ENCODE data around the gene OR2AK2. TPM values are rescaled to one million over a fixed set of nuclear protein-coding genes. Genes with fewer than 3 reads are reported as not detected.
A peak's percentile ranks its signal among the peaks of the same experiment; 100 is the strongest.

Gene OR2AK2
- total and polyA plus RNA-seq, 9 of the 15 experiments (the other 6 are each of a cell fraction or from before 2014, with no cell fraction given): 0.10 TPM; not detected in 8

DNA sequence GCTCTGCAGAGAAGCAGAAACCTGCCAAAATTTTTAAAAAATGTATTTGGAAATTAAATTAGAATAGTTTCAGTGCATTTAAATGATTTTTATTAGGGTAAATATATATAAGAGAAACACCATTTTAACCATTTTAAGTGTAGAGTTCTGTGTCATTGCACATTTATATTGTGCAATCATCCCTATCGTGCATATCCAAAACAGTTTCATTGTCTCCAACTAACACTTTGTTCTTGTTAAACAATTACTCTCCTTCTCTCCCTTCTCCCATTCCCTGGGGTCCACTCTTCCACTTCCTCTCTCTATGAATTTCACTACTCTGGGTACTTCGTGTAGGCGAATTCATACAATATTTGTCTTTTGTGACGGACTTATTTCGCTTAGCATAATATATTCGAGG lies 22.4 kb upstream of the OR2AK2 start:
- no peak overlapping the region for H3K4me2 ChIP-seq (ENCODE audit: insufficient read depth, low read length)
- no peak overlapping the region for H3K9ac ChIP-seq (ENCODE audit: insufficient read depth in 1 of 2, low read depth in 2 of 2, low read length in 2 of 2)
- H3K36me3 ChIP-seq (ENCODE audit: control insufficient read depth, insufficient read depth, low read length): no peaks in the 10 kb centered on the region
- CTCF ChIA-PET (ENCODE audit: low intra/inter-chr PET ratio): no interaction called here
- in situ Hi-C loops (cut with MboI): no loop called here
- ATAC-seq (no peak), DNase-seq (ENCODE audit: extremely low read depth in 1 of 4, low spot score in 3 of 4) (no peak), FAIRE-seq (no peak)
- intact Hi-C loops (cut with micrococcal nuclease): no loop called here
- no peaks in the 10 kb centered on the region for H3K9me3 ChIP-seq (replicated peaks; ENCODE audit: control insufficient read depth, insufficient read depth, low read depth, low read length)
- BruUV-seq (replicated peaks): no TSS peak
- no peaks in the 10 kb centered on the region for H4K20me1 ChIP-seq (replicated peaks; ENCODE audit: control insufficient read depth, insufficient read depth, low read length)
- H3K27me3 ChIP-seq (ENCODE audit: control insufficient read depth in 2 of 2, insufficient read depth in 2 of 2, low read length in 2 of 2): no peaks in the 10 kb centered on the region
- WGBS (ENCODE audit: insufficient coverage, low coverage, missing lambda C conversion rate): under 1% methylated on average over 6 of the region's 6 CpGs
- no peak overlapping the region for H3K27ac ChIP-seq (ENCODE audit: extremely low read depth, low read depth, low read length)
- H3K79me2 ChIP-seq (ENCODE audit: control insufficient read depth, insufficient read depth, low read length): no peaks in the 10 kb centered on the region
- no peak overlapping the region for H2AFZ ChIP-seq (ENCODE audit: low read depth, low read length)
- TF ChIP-seq DNMT1 (IDR thresholded peaks at IDR 0.05): no peak
- peak; percentile 53; the same call in 1 of the 2 replicates for TF ChIP-seq CEBPB (tag; IDR thresholded peaks at IDR 0.05)
- TF ChIP-seq CEBPG (CRISPR knock-in tag; IDR thresholded peaks at IDR 0.05): no peak
- peak; percentile 20 to 63; a peak in 3 of 4 replicates for TF ChIP-seq CEBPG (tag; conservative IDR thresholded peaks at IDR 0.05 in 1 of 2, IDR thresholded peaks at IDR 0.05 in 1 of 2)
- no peak overlapping the region for H3K4me3 ChIP-seq
- POLR2A ChIA-PET: no interaction called here
- no peaks in the 10 kb centered on the region; a peak in 1 of 5 replicates for H3K4me1 ChIP-seq (replicated peaks in 1 of 2; ENCODE audit: control insufficient read depth in 2 of 2, insufficient read depth in 2 of 2, low read length in 2 of 2)
- H3K9me1 ChIP-seq (ENCODE audit: control insufficient read depth, insufficient read depth, low read length): no peaks in the 10 kb centered on the region

DNA sequence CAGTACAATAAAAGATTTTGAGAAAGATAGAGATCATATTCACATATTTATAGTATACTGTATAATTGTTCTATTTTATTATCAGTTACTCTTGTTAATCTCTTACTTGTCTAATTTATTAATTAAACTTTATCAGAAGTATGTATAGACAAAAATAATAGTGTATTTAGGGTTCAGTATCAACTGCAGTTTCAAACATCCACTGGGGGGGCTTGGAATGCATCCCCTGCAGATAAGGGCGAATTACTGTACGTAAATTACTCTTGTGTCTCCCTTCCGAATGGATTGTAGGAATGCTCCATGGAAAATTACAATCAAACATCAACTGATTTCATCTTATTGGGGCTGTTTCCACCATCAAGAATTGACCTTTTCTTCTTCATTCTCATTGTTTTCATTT lies 16.5 kb upstream of the OR2AK2 start, which contains the start of gene OR2L8:
Gene OR2L8 (plus strand): TSS at position 301 of the 400 bp plus-strand sequence. CDS start 0 bp downstream, at position 301.
- no peaks in the 10 kb centered on the region for H3K9me3 ChIP-seq (replicated peaks; ENCODE audit: control insufficient read depth, insufficient read depth, low read depth, low read length)
- no peak within 1 kb of the TSS for H3K4me2 ChIP-seq (ENCODE audit: insufficient read depth, low read length)
- H2AFZ ChIP-seq (ENCODE audit: low read depth, low read length): no peak within 1 kb of the TSS
- H3K9ac ChIP-seq (ENCODE audit: insufficient read depth in 1 of 2, low read depth in 2 of 2, low read length in 2 of 2): no peak within 1 kb of the TSS
- H3K9me1 ChIP-seq (ENCODE audit: control insufficient read depth, insufficient read depth, low read length): no peaks in the 10 kb centered on the region
- POLR2A ChIA-PET: no interaction called here
- DNase-seq (ENCODE audit: extremely low read depth in 1 of 4, low spot score in 3 of 4) (no peak), ATAC-seq (no peak), FAIRE-seq (no peak)
- H3K27ac ChIP-seq (ENCODE audit: extremely low read depth, low read depth, low read length): no peak within 1 kb of the TSS
- no peaks in the 10 kb centered on the region for H4K20me1 ChIP-seq (replicated peaks; ENCODE audit: control insufficient read depth, insufficient read depth, low read length)
- CTCF ChIA-PET (ENCODE audit: low intra/inter-chr PET ratio): no interaction called here
- no peaks in the 10 kb centered on the region for H3K79me2 ChIP-seq (ENCODE audit: control insufficient read depth, insufficient read depth, low read length)
- H3K27me3 ChIP-seq (ENCODE audit: control insufficient read depth in 2 of 2, insufficient read depth in 2 of 2, low read length in 2 of 2): no peaks in the 10 kb centered on the region
- BruUV-seq (replicated peaks): no TSS peak
- no peak within 1 kb of the TSS for H3K4me3 ChIP-seq
- H3K36me3 ChIP-seq (ENCODE audit: control insufficient read depth, insufficient read depth, low read length): no peaks in the 10 kb centered on the region
- WGBS (ENCODE audit: insufficient coverage, low coverage, missing lambda C conversion rate): 2% methylated on average over 3 of the region's 3 CpGs
- intact Hi-C loops (cut with micrococcal nuclease) (no loop called here), in situ Hi-C loops (cut with MboI) (no loop called here)
- H3K4me1 ChIP-seq (replicated peaks in 1 of 2; ENCODE audit: control insufficient read depth in 2 of 2, insufficient read depth in 2 of 2, low read length in 2 of 2): no peaks in the 10 kb centered on the region
- TF ChIP-seq, protein P1, sequence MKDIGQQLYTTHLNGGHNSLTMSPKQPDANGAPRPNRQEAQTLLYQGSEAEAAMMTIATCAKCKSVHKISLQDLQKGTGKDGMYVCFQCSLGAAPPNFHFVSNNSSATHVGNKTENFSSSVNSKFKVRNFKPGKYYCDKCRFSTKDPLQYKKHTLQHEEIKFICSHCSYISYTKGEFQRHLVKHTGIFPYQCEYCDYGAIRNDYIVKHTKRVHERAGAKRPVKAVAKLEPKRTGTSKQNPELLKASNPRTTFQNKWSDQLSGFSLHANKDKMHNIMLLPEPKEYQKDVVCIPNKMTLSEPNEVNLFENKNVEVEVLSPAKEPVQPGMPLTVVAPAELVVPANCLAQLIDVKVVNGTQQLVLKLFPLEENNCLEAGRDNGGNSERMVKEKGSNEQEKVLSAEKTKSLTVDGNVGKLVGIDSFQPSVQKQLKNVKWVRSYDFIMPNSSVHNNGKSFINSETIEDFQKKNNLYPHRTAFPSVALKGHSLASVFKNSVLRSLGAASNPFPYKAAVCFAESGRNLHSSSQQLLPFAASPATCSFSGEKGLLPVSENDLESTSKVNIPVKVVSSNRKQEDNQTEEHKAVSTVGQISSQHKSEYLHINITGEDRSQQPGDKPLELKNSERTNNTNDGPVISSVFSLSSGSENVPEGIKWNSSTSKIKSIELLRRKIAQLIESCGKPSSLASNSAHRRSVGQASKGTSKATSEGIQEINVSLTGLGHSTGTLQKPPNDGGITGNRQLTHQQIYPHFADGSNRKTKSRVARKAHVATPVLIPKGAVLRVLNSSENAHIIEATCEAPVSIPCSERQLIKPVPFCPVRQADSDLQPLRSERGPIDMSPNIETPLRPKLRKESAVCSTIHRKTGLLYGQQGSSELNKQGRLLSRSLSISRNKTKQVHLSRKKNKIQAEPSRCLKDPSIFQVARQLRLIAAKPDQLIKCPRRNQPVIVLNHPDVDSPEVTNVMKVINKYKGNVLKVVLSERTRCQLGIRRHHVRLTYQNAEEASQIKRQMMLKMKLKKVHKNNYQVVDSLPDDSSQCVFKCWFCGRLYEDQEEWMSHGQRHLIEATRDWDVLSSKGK (CRISPR knock-in tag; IDR thresholded peaks at IDR 0.05): no peak
- TF ChIP-seq ZNF12 (CRISPR knock-in tag; IDR thresholded peaks at IDR 0.05) (no peak), CBFA2T2 (conservative IDR thresholded peaks at IDR 0.05) (no peak), TRIM24 (IDR thresholded peaks at IDR 0.05) (no peak), CXXC5 (CRISPR knock-in tag; IDR thresholded peaks at IDR 0.05) (no peak)

All from K562 (cell line).